GM12892 (cell line): Measurements from ENCODE around the gene FXYD4.

ENCODE experiments used
- POLR2A ChIP-seq: IDR thresholded peaks from 2 replicates; pipeline ENCODE4 v1.6.1; 2011; ENCODE audit warnings: low read depth, low read length, control low read depth
- POLR2AphosphoS5 ChIP-seq: IDR thresholded peaks from 2 replicates; pipeline ENCODE4 v1.6.1; 2011; ENCODE audit warnings: low read depth, low read length, control low read depth

GRCh38 chr10:43360086-43360485, 11.3 kb upstream of the FXYD4 start:
- TF ChIP-seq POLR2A (no peak), POLR2AphosphoS5 (no peak)
